Measurements from ENCODE around the gene RALB.
"Not testable (repeated sequence)": the region's sequence is repeated elsewhere in the genome, so short reads cannot be mapped to it uniquely, and the experiment has no call there.

The RALB gene

GRCh38 chr2:120298173-120298835 lies 45.7 kb downstream of the RALB start:
- DNase-seq, result no peak

- no peak for DNase-seq
Observed at GRCh38 chr2:120299004-120299403, 46.4 kb downstream of the RALB start.

- DNase-seq, result no peak
Observed at GRCh38 chr2:120299561-120299960, 46.9 kb downstream of the RALB start.

GRCh38 chr2:120300385-120300784 lies 47.7 kb downstream of the RALB start:
- no peak for DNase-seq

GRCh38 chr2:120301284-120301683 lies 48.6 kb downstream of the RALB start:
- no peak for DNase-seq

GRCh38 chr2:120302301-120302700 lies 49.6 kb downstream of the RALB start:
- DNase-seq, result no peak

- no peak for DNase-seq
Observed at GRCh38 chr2:120303177-120303576, 50.5 kb downstream of the RALB start.

GRCh38 chr2:120305296-120305695 lies 52.6 kb downstream of the RALB start:
- DNase-seq, result peak; percentile 25 to 62

- no peak for DNase-seq
Observed at GRCh38 chr2:120305937-120306490, 53.4 kb downstream of the RALB start.

GRCh38 chr2:120307482-120307881 lies 54.8 kb downstream of the RALB start:
- DNase-seq, result no peak

- no peak for DNase-seq
Observed at GRCh38 chr2:120308038-120308910, 55.6 kb downstream of the RALB start.

- DNase-seq, result no peak
Observed at GRCh38 chr2:120310136-120310535, 57.5 kb downstream of the RALB start.

GRCh38 chr2:120310841-120311240 lies 58.2 kb downstream of the RALB start:
- not testable (repeated sequence) for DNase-seq

- no peak for DNase-seq
Observed at GRCh38 chr2:120312076-120312475, 59.4 kb downstream of the RALB start.

- peak; percentile 56 to 76 for DNase-seq
Observed at GRCh38 chr2:120312860-120313694, 60.4 kb downstream of the RALB start.

GRCh38 chr2:120313695-120314615 lies 61.3 kb downstream of the RALB start:
- no peak for DNase-seq

GRCh38 chr2:120314690-120315366 lies 62.2 kb downstream of the RALB start:
- no peak for DNase-seq

- no peak for DNase-seq
Observed at GRCh38 chr2:120315367-120316033, 62.8 kb downstream of the RALB start.

- DNase-seq, result no peak
Observed at GRCh38 chr2:120316071-120316470, 63.4 kb downstream of the RALB start.

- no peak for DNase-seq
Observed at GRCh38 chr2:120316528-120317179, 64.0 kb downstream of the RALB start.

Data from SHP77 (cell line).